Gastrocnemius medialis (tissue), 4 donors: ENCODE results near the gene MYH9.

Source experiments
- POLR2A ChIP-seq, 2 donors: fragments of 450-650 bp; IDR thresholded peaks; one replicate each; pipeline ENCODE4 v1.6.1; 2017; ENCODE audit warnings: antibody characterized with exemption in 2 of 2, mild to moderate bottlenecking in 2 of 2, moderate library complexity in 2 of 2
- TF ChIP-seq, protein P1 (sequence below), 5 experiments: fragments of 450-650 bp in 3 of 5; fragments of 200-600 bp in 2 of 5; sonication (generic) in 2 of 5; IDR thresholded peaks in 4 of 5; conservative IDR thresholded peaks in 1 of 5; 1 replicate in 4 of 5; 2 replicates in 1 of 5; pipeline ENCODE4 v1.5.1; 2016 to 2019; ENCODE audit warnings: antibody characterized with exemption in 5 of 5, mild to moderate bottlenecking in 3 of 5, moderate library complexity in 3 of 5

DNA sequence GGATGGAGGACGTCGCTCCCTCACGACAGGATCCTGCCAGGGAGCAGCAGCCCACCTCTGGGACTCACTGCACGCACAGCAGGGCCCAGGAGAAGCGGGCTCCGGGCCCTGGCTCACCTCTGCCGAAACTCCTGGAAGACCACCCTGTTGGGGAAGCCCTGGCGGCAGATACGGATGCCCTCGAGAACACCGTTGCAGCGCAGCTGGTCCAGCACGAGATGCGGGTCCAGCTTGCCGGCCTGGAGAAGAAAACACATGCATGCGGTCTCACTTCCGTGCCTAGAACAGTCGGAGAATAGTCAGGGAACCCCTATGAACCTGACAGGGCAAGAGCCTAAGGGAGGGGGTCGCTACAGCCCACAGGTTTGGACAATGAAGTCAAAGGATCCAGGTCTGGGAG, 82.0 kb downstream of the MYH9 start:
- TF ChIP-seq, protein P1, sequence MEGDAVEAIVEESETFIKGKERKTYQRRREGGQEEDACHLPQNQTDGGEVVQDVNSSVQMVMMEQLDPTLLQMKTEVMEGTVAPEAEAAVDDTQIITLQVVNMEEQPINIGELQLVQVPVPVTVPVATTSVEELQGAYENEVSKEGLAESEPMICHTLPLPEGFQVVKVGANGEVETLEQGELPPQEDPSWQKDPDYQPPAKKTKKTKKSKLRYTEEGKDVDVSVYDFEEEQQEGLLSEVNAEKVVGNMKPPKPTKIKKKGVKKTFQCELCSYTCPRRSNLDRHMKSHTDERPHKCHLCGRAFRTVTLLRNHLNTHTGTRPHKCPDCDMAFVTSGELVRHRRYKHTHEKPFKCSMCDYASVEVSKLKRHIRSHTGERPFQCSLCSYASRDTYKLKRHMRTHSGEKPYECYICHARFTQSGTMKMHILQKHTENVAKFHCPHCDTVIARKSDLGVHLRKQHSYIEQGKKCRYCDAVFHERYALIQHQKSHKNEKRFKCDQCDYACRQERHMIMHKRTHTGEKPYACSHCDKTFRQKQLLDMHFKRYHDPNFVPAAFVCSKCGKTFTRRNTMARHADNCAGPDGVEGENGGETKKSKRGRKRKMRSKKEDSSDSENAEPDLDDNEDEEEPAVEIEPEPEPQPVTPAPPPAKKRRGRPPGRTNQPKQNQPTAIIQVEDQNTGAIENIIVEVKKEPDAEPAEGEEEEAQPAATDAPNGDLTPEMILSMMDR (IDR thresholded peaks at IDR 0.05 in 4 of 5, conservative IDR thresholded peaks at IDR 0.05 in 1 of 5) = no peak
- no peak for TF ChIP-seq POLR2A (IDR thresholded peaks at IDR 0.05)
